H1 (cell line): ENCODE data around the gene TMEM222. TPM values are rescaled to one million over a fixed set of nuclear protein-coding genes. Genes with fewer than 3 reads are reported as not detected.

ENCODE experiments used
- CEBPB ChIP-seq: IDR thresholded peaks from 2 replicates; pipeline ENCODE4 v1.6.1; 2012; ENCODE audit warnings: low read depth, low read length
- polyA plus RNA-seq, 7 experiments: library from polyadenylated mRNA; depleted of rRNA in 3 of 7; stranded (reverse) in 5 of 7; unstranded in 2 of 7; fragments of >200 nt in 5 of 7; fragments of 200-250 nt in 2 of 7; gene quantifications; 1 replicate in 5 of 7; 2 replicates in 1 of 7; 4 replicates in 1 of 7; pipeline versions ENCODE4 v1.2.1 to v1.2.3, GENCODE V29; 2011 to 2013; ENCODE audit warnings: missing spikeins in 2 of 7, mixed read lengths in 2 of 7
- total RNA-seq: library from RNA; stranded (reverse); fragmentation: NEBNext Ultra II Directional; extraction: Animal tissue kit (Norgen Biotek cat#: 25700); gene quantifications from 2 replicates; pipeline ENCODE4 v1.2.1, GENCODE V29; 2021

The TMEM222 gene
- total and polyA plus RNA-seq, 2 of the 8 experiments (the other 6 are each of a cell fraction or from before 2014, with no cell fraction given) = 27.0 to 51.8 TPM

DNA sequence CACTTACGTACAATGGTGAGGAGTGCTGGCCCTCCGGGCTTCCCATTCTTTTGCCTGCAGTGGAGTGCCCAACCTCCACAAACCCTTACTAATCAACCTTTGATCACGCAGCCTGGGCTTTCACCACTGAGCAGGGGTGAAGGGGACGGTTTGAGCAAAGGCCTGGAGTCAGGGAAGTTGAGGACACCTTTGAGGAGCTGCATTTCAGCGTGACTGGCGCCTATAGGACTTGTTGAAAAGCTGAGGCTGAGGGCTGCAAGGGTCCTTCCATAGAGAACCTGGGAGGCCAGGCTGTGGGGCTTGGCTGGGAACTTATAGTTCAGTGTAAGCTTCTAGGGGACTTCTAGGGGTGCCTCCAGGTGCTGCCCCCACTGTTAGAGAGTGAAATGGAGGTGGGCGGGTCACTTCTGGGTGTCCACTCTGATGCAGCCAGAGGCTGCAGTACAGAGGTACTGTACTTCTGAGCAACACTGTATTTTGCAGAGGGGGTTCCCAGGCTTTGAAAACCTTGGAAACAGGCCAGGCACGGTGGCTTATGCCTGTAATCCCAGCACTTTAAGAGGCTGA, 29.7 kb downstream of the TMEM222 start (continued):
- TF ChIP-seq CEBPB = no peak
